Fibroblast of peridontal ligament (primary cell): Measurements from ENCODE around the gene ANKS6.
A peak's percentile ranks its signal among the peaks of the same experiment; 100 is the strongest.

Source experiments
- DNase-seq: peaks from one replicate; pipeline ENCODE4 v3.0.0-alpha.2; 2010; ENCODE audit errors: extremely low read depth

The ANKS6 gene

GRCh38 chr9:98772364-98773155 is 23.8 kb downstream of the ANKS6 start:
- DNase-seq: no peak

- DNase-seq: no peak
Measured at GRCh38 chr9:98771209-98771874, 25.0 kb downstream of the ANKS6 start.

- DNase-seq: no peak
Measured at GRCh38 chr9:98770717-98771116, 25.6 kb downstream of the ANKS6 start.

GRCh38 chr9:98768344-98768743 is 28.0 kb downstream of the ANKS6 start:
- DNase-seq: no peak

- no peak for DNase-seq
Measured at GRCh38 chr9:98767915-98768314, 28.4 kb downstream of the ANKS6 start.

GRCh38 chr9:98767196-98767595 is 29.2 kb downstream of the ANKS6 start:
- no peak for DNase-seq

- no peak for DNase-seq
Measured at GRCh38 chr9:98766586-98766985, 29.8 kb downstream of the ANKS6 start.

GRCh38 chr9:98765256-98765655 is 31.1 kb downstream of the ANKS6 start:
- no peak for DNase-seq

GRCh38 chr9:98763986-98764745 is 32.2 kb downstream of the ANKS6 start:
- DNase-seq: peak; percentile 45

- no peak for DNase-seq
Measured at GRCh38 chr9:98760231-98760630, 36.1 kb downstream of the ANKS6 start.

- no peak for DNase-seq
Measured at GRCh38 chr9:98755006-98755618, 41.2 kb downstream of the ANKS6 start.

- DNase-seq: no peak
Measured at GRCh38 chr9:98751210-98751609, 45.1 kb downstream of the ANKS6 start.

- DNase-seq: no peak
Measured at GRCh38 chr9:98750364-98751060, 45.8 kb downstream of the ANKS6 start.

GRCh38 chr9:98747476-98747875 is 48.9 kb downstream of the ANKS6 start:
- no peak for DNase-seq

GRCh38 chr9:98745470-98745869 is 50.9 kb downstream of the ANKS6 start:
- DNase-seq: no peak

GRCh38 chr9:98743818-98744611 is 52.3 kb downstream of the ANKS6 start:
- no peak for DNase-seq

- no peak for DNase-seq
Measured at GRCh38 chr9:98743329-98743728, 53.0 kb downstream of the ANKS6 start.

GRCh38 chr9:98742325-98743280 is 53.8 kb downstream of the ANKS6 start:
- DNase-seq: peak; percentile 51

GRCh38 chr9:98740226-98740881 is 56.0 kb downstream of the ANKS6 start:
- no peak for DNase-seq
